SK-N-SH (cell line): ENCODE data around the gene SSTR4.

Experiments used
- CHD2 ChIP-seq: fragments of 150-350 bp; IDR thresholded peaks from 2 replicates; pipeline ENCODE4 v1.6.1; 2018; ENCODE audit warnings: low read length; ENCODE audit not compliant: partially characterized antibody
- MAX ChIP-seq: IDR thresholded peaks from 2 replicates; pipeline ENCODE4 v1.4.0; 2012; ENCODE audit warnings: low read depth
- POLR2AphosphoS5 ChIP-seq: IDR thresholded peaks from 2 replicates; pipeline ENCODE4 v1.6.1; 2012; ENCODE audit warnings: low read depth, low read length
- RAD21 ChIP-seq: IDR thresholded peaks from 2 replicates; pipeline ENCODE4 v1.6.1; 2012; ENCODE audit warnings: mild to moderate bottlenecking, low read length
- TCF12 ChIP-seq: IDR thresholded peaks from 2 replicates; pipeline ENCODE4 v1.4.0; 2012
- TF ChIP-seq, protein P1 (sequence below): fragments of 200-600 bp; sonication (generic); IDR thresholded peaks from 2 replicates; pipeline ENCODE4 v1.6.1; 2017; ENCODE audit warnings: antibody characterized with exemption, mild to moderate bottlenecking, moderate library complexity
- TF ChIP-seq, protein P2 (sequence below): IDR thresholded peaks from 2 replicates; pipeline ENCODE4 v1.6.1; 2012; ENCODE audit warnings: mild to moderate bottlenecking, low read depth, low read length, moderate library complexity

DNA sequence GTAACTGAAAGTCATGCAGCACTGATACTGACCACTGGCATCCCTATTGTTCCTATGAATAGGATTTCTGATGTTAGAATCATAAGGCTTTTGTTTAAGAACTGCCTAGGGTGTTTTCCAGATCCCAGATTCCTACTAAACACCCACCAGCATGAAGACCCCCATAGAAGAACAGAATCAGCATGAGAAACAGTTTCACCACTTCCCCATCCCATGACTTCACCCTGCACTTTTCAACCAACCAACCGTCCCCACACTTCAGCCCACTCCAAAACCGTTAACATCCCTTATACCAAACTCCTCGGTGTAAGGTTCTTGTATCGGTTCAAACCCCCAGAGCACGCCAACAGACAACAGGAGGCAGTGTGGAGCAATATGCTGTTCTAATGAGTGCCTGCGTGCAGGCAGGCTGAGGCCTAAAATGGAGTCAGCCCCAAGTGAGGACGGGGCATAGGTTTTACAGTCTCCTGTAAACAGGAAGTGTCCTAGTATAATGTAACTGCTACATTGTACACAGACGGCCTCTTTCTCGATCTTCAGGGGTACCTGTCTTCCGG lies 11.4 kb upstream of the SSTR4 start:
- TF ChIP-seq, protein P1, sequence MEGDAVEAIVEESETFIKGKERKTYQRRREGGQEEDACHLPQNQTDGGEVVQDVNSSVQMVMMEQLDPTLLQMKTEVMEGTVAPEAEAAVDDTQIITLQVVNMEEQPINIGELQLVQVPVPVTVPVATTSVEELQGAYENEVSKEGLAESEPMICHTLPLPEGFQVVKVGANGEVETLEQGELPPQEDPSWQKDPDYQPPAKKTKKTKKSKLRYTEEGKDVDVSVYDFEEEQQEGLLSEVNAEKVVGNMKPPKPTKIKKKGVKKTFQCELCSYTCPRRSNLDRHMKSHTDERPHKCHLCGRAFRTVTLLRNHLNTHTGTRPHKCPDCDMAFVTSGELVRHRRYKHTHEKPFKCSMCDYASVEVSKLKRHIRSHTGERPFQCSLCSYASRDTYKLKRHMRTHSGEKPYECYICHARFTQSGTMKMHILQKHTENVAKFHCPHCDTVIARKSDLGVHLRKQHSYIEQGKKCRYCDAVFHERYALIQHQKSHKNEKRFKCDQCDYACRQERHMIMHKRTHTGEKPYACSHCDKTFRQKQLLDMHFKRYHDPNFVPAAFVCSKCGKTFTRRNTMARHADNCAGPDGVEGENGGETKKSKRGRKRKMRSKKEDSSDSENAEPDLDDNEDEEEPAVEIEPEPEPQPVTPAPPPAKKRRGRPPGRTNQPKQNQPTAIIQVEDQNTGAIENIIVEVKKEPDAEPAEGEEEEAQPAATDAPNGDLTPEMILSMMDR: no peak
- no peak for TF ChIP-seq MAX
- no peak for TF ChIP-seq POLR2AphosphoS5
- TF ChIP-seq, protein P2, sequence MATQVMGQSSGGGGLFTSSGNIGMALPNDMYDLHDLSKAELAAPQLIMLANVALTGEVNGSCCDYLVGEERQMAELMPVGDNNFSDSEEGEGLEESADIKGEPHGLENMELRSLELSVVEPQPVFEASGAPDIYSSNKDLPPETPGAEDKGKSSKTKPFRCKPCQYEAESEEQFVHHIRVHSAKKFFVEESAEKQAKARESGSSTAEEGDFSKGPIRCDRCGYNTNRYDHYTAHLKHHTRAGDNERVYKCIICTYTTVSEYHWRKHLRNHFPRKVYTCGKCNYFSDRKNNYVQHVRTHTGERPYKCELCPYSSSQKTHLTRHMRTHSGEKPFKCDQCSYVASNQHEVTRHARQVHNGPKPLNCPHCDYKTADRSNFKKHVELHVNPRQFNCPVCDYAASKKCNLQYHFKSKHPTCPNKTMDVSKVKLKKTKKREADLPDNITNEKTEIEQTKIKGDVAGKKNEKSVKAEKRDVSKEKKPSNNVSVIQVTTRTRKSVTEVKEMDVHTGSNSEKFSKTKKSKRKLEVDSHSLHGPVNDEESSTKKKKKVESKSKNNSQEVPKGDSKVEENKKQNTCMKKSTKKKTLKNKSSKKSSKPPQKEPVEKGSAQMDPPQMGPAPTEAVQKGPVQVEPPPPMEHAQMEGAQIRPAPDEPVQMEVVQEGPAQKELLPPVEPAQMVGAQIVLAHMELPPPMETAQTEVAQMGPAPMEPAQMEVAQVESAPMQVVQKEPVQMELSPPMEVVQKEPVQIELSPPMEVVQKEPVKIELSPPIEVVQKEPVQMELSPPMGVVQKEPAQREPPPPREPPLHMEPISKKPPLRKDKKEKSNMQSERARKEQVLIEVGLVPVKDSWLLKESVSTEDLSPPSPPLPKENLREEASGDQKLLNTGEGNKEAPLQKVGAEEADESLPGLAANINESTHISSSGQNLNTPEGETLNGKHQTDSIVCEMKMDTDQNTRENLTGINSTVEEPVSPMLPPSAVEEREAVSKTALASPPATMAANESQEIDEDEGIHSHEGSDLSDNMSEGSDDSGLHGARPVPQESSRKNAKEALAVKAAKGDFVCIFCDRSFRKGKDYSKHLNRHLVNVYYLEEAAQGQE: no peak
- no peak for TF ChIP-seq RAD21
- no peak for TF ChIP-seq TCF12
- no peak for TF ChIP-seq CHD2
